ENCODE measurements around the gene LASP1NB.
"Not testable (repeated sequence)": the region's sequence is repeated elsewhere in the genome, so short reads cannot be mapped to it uniquely, and the experiment has no call there.

Gene LASP1NB

GRCh38 chr17:38959508-38959907 is 34.1 kb downstream of the LASP1NB start:
- no peak overlapping the region for H3K4me3 ChIP-seq (ENCODE audit: low read depth, low read length)

DNA sequence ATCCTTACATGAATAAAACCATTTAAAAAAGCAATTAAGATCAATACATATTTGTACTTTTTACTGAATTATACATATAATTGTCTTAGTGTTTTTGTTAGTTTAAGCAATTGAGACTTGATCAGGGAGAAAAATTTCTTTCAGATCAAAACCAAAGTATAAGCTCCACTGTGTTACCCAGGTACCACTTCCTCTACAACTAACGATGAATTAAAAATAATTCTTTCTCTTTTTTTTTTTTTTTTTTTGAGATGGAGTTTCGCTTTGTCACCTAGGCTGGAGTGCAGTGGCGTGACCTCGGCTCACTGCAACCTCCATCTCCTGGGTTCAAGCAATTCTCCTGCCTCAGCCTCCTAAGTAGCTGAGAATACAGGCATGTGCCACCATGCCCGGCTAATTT is 35.0 kb downstream of the LASP1NB start:
- H3K4me3 ChIP-seq (ENCODE audit: low read depth, low read length), result no peak overlapping the region

GRCh38 chr17:38961413-38961812 is 36.0 kb downstream of the LASP1NB start:
- H3K4me3 ChIP-seq (ENCODE audit: low read depth, low read length), result no peak overlapping the region

DNA sequence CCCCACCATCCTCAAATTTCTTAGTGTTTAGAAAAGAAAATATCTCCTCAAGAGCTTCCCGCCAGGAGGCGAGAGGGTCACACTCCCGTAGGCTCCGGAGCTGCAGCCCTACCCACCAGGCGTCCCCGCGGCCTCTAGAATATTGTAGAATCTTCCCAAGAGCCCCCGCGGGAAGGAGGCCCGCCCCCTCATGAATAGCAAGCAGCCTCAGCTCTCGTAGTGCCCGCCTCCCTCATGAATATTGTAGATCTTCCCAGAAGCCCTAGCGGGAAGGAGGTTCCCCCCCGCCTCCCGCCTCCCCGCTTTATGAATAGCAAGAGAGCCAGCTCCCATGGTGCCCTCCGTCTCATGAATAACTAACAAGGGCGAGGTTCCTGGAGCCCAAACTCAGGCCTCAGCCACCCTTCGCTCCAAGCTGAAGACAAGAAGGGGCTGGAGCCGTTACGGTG is 41.9 kb downstream of the LASP1NB start, which contains the start of gene FBXO47:
FBXO47 (minus strand) TSS at position 114 of the 449 bp plus-strand sequence. CDS start 4,378 bp downstream, outside the sequence.
- H3K4me3 ChIP-seq (ENCODE audit: low read depth, low read length), result peak within 1 kb of the TSS; percentile 4

DNA sequence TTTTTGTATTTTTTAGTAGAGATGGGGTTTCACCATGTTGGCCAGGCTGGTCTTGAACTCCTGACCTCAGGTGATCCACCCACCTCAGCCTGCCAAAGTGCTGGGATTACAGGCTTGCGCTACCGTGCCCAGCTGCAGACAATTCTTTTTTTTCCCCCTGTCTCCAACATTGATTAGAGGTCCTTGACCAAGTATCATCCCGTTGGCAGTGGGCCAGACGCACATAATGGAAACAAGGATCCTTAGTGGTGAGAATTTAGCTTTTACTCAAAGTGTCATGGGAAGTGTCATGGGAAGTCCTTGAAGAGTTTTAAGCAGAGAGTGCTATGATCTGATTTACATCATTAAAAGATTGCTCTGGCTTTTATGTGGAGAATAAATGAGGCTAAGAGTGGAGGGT is 43.9 kb downstream of the LASP1NB start:
- no peak overlapping the region for H3K4me3 ChIP-seq (ENCODE audit: low read depth, low read length)

GRCh38 chr17:38970128-38970527 is 44.7 kb downstream of the LASP1NB start:
- no peak overlapping the region for H3K4me3 ChIP-seq (ENCODE audit: low read depth, low read length)

- H3K4me3 ChIP-seq (ENCODE audit: low read depth, low read length), result no peak overlapping the region
Measured at GRCh38 chr17:38970804-38971203, 45.4 kb downstream of the LASP1NB start.

GRCh38 chr17:38976187-38976551 is 50.8 kb downstream of the LASP1NB start:
- H3K4me3 ChIP-seq (ENCODE audit: low read depth, low read length), result not testable (repeated sequence)

DNA sequence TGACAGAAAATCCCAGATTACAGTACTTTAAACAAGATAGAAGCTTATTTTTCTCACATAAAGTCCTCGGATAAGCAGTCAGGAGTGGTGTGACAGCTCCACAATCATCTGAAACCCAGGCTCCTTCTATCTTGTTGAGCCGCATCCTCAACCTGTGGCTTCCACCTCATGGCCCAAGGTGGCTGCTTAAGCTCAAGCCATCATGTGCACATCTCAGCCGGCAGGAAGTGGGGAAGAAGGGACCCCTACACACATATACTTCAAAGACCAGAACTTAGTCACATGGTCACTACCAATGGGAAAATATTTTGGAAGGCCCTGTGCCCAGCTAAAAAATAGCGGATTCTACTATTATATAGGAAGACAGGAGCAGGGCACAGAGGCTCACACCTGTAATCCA is 52.8 kb downstream of the LASP1NB start:
- H3K4me3 ChIP-seq (ENCODE audit: low read depth, low read length), result no peak overlapping the region

Measured in iPS-11a (cell line).